HUDEP-2 (cell line): ENCODE results near the gene PLLP.

Experiments used
- DNase-seq, 76 experiments: peaks; one replicate each; lab custom pipeline; 2025; ENCODE audit not compliant: unreplicated experiment in 76 of 76; lab: John Stamatoyannopoulos, UW

Gene PLLP

DNA sequence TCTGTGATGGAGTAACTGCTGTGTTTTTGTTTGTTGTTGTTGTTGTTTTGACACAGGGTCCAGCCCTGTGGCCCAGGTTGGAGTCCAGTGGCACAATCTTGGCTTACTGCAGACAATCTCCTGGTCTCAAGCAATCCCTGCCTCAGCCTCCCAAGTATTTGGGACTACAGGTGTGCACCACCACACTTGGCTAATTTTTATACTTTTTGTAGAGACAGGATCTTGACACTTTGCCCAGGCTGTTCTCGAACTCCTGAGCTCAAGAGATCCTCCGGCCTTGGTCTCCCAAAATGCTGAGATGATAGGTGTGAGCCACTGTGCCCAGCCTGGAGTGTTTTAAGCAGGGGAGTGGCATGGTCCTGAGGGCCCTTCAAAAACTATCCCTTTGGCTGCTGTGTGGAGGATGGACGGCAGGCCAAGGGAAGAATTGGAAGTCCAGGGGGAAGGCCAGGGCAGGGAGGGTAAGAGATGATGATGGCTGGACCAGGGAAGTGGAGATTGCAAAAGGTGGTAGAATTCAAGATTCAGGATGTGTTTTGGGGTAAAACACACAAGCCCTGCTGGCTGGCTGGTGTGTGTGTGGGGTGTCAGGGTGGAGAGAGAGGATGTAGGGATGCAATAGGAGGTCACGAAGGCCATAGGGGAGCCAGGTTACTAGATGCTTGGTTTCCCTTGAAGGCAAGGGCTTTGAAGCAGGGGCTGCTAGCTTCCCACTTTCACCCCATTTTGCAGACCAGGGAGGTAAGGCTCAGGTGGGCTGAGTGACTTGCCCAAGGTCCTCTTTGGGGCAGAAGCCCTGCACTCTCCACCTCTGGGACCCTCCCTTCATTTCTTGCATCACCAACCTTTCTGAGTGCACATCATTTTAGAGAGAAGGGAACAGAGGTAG is 18.8 kb upstream of the PLLP start:
- DNase-seq = no peak

DNA sequence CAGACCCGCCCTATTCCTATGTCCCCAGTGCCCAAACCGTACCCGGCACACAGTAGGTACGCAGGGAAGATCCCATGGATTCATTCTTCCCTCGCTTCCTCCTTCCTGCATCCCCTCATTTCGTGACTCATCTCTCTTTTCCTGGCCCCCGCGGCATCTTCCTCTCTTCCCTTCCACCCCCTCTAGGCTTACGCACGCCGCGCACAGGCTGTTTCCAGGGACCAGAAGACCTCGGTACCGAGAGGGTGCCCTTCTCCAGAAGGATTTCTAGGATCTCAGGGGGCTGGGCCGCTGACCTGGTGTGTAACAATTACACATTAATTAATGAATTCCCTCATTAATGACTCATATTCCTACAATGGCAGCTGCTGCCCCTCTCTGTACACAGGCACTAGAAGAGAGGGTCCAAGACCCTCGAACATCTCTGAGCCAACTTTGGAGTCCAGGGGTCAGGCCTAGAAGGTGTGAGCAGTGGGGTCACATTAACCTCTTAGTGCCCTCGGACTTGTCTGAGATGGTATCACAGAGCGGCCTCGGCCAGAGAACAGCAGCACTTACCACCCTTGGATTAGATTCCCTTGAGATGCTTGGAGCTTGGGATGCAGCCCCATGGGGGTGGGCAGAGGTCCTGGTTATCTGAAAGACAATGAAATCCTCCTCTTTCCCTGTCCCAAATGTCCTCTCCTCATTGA is 16.8 kb upstream of the PLLP start:
- no peak for DNase-seq

DNA sequence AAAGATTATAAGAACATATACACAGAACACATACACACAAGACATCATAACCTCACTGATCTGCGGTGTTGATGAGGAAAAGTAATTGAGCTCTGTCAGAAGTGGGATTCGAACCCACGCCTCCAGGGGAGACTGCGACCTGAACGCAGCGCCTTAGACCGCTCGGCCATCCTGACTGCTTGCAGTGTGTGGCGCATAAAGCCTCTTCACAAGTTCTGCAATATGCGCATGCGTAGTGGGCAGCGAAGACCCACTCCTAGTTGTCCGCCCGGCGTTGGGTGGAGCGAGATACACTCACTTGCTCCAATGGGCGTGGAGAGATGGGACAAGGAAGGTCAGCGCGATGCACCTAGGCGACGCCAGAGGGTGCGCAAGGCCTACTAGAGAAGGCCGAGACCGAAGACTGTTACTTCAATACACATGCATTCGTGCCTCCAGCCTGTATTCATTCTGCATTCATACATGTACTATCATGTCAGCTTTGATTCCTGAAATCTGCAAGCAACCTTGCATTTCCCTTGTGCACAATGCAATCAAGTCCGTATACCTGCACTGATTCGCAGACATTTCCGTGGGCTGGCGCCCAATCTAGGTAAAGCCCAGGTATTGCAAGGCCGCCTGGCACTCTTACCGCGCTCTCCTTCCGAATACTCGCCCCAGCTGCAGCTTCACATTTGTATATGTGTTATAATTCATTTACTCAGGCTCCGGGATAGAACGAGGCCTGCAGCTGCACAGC is 16.1 kb upstream of the PLLP start:
- DNase-seq = peak; percentile 76 to 99 (median 95)

DNA sequence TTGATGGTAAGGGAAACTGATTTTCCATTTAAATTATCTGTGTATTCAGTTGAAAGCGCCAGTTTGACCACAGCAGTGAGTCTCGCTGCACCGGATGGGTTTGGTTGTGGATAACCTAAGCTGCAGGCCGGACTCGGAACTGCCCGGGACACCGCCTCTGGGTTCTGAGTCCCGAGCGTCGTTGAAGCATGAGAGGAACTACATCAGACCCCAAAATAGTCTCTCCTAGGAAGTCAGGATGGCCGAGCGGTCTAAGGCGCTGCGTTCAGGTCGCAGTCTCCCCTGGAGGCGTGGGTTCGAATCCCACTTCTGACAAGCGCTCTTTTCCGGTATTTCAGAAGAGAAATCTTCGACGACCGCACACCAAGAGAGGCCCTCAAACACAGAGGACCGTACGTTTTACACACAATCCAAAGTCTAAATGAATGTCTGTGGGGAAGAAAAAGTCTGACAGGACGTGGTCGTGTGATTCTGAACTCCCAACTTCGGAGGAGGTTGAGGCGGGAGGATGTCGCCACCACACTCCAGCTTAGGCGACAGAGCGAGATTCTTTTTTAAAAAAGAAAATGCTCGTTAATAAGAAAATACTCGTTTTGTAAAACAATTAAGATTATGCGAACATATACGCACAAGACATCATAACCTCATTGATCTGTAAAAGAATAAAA is 15.4 kb upstream of the PLLP start:
- DNase-seq = peak in 75 of 76 experiments; percentile 28 to 96 (median 85)

DNA sequence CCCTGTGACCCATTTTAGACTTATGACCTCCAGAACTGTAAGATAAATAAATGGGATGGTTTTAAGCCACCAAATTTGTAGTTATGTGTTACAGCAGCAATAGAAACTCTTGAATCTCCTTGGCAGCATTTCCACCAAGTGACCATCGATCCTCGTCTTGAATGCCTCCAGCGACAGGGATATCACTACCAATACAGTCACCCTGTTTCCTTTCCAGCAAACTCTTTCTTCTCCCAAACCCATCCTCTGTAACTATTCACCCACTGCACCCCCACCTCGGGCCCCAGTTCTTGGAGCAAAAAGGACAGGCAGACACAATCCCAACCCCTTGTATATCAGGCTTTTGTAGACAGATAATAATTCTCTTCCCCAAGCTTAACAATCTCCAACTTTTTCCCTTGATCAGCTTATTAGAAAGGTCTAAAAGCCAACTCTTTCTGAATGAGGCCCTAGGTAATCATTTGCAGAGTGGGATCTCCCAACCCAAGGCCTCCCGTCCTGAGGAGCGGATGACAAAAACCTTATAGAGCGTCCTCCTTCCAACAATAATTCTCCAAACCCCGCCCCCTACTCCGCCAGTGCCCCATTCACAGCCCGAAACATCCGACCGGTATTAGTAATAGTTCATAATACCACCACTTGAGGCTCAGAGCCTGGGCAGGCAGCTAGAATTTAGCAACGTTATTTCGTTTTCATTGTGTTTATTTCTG is 14.7 kb upstream of the PLLP start:
- DNase-seq = peak in 51 of 76 experiments; percentile 42 to 83 (median 61)

DNA sequence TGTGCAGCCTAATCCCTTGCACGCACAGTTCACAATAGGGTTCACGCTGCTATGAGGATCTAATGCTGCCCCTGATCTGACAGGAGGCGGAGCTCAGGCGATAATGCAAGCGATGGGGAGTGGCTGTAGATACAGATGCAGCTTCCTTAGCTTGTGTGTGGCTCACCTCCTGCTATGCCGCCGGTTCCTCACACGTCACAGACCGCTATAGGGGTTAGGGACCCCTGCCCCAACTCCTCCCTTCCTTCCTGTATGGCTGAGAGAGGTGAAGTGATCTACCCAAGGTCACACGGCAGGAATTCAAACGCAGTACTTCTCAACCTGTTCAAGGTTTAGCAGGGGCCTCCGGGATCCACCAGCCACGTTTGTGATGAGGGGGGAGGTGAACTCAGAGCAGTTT is 13.4 kb upstream of the PLLP start:
- DNase-seq = peak in 12 of 76 experiments; percentile 5 to 37 (median 16)

DNA sequence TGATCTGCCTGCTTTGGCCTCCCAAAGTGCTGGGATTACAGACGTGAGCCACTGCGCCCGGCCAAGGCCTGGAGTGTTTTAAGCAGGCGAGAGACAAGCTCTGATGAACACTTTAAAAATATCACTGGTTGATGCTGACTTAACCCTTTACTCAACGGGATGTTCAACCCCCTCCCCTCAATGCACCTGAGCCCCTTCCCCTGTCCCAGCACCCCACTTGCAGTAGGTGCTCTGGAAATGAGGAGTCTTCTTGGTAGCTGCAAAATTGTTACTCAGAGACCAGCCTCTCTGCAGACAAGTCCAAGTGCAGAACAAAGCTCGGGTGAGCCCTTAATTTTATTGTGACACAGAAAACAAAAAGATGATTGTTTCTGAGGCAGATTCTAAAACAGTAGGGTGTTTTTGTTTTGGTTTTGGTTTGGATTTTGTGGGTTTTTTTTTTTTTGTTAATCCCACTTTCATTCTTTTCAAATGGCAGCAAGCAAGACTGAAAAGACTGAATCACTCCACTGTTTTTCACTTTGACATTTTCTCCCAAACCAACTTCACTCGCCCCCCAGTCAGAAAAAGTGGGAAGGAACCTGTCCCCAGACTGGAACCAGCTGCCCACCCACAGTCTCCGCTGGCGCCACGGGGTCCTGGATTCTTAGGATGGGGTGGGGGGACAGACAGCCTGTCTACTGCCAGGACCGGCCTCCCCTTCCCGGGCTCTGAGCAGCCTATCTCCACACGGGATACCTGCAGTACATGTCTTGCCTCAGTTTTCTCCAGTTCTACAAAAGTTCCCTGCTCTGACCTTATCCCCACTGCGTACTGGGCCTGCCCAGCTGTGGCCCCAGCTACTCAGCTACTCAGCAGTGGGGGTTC is 5.2 kb upstream of the PLLP start:
- no peak for DNase-seq

DNA sequence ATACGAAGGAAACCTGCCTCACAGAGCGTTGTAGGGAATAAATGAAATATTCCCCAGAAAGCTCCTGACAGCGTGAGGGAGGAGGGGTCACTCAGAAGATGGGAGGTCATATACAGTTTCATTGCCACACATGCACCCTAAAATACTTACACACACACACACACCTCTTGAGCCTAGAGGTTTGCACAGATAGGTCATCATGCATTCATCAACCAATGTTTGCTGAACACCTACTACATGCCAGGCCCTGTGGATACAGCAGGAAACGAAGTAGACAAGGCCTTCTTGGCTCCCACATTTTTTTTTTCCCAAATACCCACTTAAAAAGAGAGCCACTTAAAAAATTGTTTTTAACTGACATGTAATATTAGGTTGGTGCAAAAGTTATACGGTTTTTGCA is 907 bp upstream of the PLLP start:
- DNase-seq = no peak

DNA sequence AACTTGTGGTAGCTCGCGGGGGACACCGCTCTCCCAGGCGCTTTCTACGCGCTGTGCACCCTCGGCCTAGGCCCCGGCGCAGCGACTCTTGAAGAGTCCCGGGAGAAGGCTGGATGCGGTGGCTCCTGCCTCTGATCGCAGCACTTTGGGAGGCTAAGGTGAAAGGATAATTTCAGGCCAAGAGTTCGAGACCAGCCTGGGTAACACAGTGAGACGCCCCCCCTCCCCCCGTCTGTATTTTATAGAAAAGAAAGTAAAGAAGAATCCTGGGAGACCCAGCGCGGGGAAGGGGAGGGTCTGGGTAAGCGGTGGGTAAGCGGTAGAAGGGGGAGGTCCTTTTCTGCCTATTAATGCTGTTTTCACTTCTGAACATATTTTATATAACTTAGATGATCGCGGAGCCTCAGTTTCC is 486 bp upstream of the PLLP start:
- DNase-seq = no peak

DNA sequence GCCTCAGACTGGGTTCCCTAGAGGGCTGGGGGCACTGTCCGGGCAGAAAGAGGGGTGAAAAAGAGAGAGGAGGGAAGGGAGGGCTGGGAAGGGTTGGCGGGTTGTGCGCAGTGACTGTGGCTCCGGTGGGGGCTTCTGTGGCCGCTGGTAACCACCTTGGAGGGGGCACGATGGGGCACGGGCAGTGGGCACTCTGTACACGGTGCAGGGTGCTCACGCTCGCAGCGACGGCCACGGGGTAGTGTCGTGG is 588 bp downstream of the PLLP start:
- DNase-seq = no peak

DNA sequence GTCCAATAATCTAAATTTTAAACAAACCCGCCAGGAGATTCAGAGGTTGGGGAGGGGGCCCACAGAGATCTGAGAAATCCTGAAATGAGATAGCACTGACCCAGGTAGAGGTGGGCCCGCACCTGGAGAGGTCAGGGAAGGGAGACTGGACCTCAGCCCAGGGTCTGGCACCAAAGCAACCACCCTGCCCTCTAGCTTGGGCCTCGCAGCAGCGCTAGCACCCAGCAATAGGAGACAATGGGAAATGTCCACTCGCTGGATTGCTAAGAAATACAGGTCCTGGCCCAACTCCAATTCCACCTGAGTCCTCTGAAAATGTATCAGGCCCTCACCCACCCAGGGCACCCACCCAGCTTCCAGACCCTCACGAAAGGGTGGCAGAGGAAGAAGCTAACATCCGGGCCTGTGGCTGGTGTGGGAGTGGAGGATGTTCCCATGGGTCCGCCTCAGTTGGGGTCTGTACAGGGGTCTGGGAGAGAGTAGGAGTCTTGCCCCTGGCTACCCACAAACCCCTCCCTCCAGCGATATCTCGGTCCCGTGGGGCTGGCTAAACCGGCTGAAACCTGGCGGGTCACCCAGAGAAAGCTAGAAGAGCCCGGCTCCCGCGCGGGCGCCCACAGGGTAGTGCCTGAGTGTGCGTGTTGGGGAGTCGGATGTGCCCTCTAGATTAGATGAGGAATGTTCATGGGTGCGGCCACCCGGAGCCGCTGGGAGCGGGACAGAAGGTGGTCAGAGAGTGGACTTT is 1.1 kb downstream of the PLLP start:
- DNase-seq = no peak

DNA sequence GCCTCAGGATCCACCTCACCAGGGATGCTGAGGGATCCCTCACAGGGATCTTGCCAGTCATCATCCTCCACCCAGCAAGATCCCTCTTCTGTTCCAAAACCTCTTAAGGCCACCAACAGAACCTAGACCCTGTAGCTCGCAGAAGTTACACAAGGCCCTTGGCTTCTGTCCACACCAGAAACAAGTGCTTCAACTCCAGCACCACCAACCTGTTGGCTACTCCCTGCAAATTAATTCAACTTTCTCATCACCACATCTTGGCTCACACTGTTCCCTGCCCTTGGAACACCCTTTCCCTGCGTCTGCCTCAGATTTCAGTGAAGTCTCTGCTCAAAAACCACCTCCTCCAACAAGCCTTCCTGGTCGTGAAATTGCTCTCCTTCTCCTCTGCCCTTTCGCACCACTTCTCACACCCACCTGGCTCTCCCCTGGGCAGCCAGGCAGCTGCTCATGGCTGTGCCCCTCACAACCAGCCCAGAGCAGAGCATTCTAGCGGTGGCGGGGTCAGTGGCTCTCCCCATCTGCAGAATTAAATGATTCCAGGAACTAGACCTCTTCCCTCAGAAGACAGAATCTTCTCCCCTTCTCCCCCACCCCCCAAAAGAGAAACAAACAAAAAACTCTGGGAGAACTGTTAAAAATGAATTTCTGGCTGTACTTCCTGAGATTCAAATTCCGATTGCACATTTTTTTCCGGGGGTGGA is 1.8 kb downstream of the PLLP start:
- no peak for DNase-seq

DNA sequence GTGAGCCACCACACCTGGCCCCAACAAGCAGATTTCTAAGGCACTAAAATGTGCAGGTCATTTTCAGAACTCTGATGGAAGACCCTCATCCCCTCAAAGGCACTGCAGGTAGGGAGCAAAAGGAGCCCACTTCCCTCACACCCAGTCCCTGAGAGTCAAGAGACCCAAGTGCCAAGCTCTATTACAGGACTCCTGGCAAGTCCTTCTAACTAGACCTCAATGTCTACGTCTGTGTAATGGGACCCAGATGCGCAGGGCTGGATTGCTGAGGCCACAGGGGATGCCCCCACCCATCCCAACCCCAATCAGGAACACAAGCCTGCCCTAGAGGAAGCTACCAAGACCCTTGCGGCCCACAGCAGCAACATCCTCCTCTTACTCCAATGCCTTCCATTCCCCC is 2.7 kb downstream of the PLLP start:
- no peak for DNase-seq

DNA sequence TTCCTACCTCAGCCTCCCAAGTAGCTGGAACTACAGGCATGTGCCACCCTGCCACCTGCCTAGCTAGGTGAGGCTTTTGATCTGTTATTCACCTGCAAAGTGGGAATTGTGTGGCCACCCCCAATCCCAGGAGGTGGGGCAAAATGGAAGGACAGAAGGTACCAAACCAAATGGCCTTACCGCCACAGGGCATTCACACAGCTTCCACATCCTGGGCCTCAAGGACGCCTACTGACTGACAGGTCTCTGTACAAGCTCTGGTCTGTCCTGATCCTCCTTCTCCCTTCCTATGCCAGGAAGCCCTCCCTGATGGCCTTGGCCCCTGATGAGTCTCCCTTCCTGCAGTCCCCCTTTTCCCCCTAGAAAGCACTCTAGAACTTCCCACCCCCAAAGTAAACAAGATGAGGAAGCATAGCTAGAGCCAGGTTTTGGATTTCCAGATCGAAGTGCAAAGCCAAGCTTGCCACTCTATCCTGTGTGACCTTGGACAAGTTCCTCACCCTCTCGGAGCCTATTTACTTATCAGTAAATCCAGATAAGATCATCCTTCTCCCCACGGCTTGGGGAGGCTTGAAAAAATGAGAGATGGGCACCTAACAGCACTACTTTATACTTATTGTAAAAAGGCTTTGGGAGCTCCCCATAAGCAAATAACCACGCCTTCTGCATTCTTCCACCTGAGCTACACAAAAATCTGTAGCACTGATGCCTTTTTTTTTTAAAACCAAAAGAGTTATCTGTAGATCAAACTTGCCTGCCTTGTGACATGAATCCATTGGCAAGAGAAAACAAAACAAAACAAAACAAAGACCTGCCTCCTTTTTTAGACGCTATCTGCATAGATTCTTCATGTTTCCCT is 4.5 kb downstream of the PLLP start:
- DNase-seq = no peak

DNA sequence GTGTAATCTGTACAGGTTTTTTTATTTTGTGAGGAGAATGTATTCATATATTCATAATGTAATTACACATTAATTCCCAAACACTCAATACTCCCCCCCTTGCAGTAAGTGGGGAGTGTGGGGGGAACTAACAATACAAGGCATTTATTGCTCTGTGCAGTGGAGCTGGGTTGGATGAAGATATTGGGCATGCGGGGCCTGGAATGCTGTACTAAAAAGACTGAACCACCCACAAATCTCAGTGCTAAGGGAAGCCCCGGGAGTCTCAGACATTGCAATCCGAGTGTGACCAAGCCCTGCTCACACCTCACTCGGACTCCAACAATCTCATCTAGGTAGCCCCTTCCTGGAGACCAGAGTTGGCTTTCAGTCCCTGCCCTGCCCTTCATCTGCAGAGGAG is 6.0 kb downstream of the PLLP start:
- no peak for DNase-seq

DNA sequence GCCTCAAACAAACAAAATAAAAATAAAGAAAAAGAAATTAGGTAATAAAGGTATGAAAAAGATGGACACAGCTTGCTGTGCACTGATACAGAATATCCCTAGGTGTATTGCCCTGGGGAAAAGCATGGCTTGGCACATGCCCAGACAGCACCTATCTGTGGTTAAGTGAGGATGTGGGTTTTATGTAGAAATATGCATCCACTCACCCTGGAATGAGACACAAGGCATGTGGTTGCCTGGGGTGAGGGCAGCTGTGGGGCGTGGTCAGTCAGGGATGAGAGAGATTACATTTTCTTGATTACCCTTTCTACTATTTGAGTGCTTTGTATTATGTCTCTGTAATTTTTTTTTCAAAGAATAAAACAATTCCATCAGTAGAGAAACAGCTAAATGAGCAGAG is 6.9 kb downstream of the PLLP start:
- peak in 28 of 76 experiments; percentile 6 to 45 (median 20) for DNase-seq

DNA sequence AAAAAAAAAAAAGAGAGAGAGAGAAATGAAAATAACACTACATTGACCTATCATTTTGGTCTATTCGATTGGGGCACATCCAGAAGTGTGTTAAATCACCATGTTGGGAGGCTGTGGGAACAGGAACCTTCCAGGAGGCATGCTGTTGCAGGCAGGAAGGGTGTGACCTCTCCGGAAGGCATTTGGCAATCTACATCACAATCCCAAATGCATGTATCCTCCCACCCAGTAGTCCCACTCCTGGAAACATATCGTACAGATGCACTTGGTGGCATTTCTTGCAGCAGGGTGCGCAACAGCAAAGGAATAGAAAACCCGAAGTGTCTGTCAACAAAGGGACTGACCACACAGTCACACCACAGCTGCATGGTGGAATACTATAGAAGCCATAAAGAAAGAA is 7.9 kb downstream of the PLLP start:
- DNase-seq = no peak
